ENCODE measurements around the gene DMRTC2.

DMRTC2 gene

DNA sequence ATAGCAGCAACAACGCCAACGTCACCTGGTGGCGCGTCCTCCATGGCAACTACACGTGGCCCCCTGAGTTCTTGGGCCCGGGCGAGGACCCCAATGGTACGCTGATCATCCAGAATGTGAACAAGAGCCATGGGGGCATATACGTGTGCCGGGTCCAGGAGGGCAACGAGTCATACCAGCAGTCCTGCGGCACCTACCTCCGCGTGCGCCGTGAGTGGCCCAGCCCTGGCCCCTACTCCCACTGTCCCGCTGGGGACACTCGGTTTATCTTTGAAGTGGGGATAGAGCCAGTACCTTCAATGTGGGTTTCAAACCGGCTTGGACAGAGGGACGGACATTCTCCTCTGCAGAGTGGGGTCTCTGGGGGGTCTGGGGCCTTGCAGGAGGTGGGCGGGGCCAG lies 34.2 kb downstream of the DMRTC2 start:
- DNase-seq: no peak
- Histone ChIP-seq H2BK5ac (ENCODE audit: low read length) (no peak overlapping the region), H3K79me1 (ENCODE audit: low read length) (no peaks in the 10 kb centered on the region), H3K4ac (ENCODE audit: low read depth, low read length) (no peak overlapping the region), H3K9ac (ENCODE audit: low read length) (no peak overlapping the region), H3K79me2 (ENCODE audit: control insufficient read depth, insufficient read depth, low read length) (no peaks in the 10 kb centered on the region), H3K23ac (ENCODE audit: low read length) (no peak overlapping the region), H2BK15ac (replicated peaks; ENCODE audit: low read depth) (no peak overlapping the region), H3K4me2 (ENCODE audit: low read length) (no peak overlapping the region), H3K4me3 (ENCODE audit: low read length) (no peak overlapping the region), H2BK120ac (ENCODE audit: low read depth, low read length) (no peak overlapping the region), H3K56ac (ENCODE audit: low read length) (no peak overlapping the region), H3K27ac (ENCODE audit: low read depth, low read length) (no peak overlapping the region), H4K5ac (ENCODE audit: low read length) (no peak overlapping the region), H2AK5ac (ENCODE audit: low read length) (no peak overlapping the region), H3K4me1 (ENCODE audit: control insufficient read depth, low read depth, low read length) (no peaks in the 10 kb centered on the region), H3K18ac (ENCODE audit: low read length) (no peak overlapping the region), H3K36me3 (ENCODE audit: control insufficient read depth, insufficient read depth, low read length) (no peaks in the 10 kb centered on the region), H3K27me3 (ENCODE audit: insufficient read depth, low read length, poor library complexity) (no peaks in the 10 kb centered on the region), H4K8ac (ENCODE audit: low read depth, low read length) (no peak overlapping the region)
- no CpG with 5 or more reads among the region's 21 CpGs for WGBS (ENCODE audit: extremely low coverage, insufficient coverage, low lambda C conversion rate)

DNA sequence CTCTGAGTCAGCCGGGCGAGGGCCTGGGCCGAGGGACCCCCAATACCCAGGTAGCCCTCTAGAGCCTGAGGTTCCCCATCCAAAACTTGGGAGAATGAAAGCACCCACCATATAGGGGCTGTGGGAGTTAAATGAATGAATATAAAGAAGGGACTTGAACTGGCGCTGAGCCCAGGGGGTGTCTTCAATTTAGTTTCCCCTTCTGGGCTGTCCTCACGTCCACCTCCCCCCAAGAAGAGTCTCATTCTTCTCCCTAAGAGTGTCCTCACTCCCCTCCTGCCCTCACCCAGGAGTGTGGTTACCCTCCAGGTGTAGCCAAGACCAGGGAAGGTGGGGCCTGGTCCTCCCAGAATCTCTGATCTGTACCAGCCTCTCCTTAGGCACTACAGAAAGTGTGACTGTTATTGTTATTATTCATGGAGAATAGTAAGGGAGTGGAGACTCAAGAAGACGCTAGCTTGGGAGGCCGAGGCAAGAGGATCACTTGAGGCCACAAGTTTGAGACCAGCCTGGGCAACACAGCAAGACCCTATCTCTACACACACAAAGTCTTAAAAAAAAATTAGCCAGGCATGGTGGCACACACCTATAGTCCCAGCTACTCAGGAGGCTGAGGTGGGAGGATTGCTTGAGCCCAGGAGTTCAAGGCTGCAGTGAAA lies 35.0 kb downstream of the DMRTC2 start:
- no peak for DNase-seq
- H3K23ac ChIP-seq (ENCODE audit: low read length): no peak overlapping the region
- H3K9ac ChIP-seq (ENCODE audit: low read length): no peak overlapping the region
- no peak overlapping the region for H3K18ac ChIP-seq (ENCODE audit: low read length)
- H4K8ac ChIP-seq (ENCODE audit: low read depth, low read length): no peak overlapping the region
- H3K79me2 ChIP-seq (ENCODE audit: control insufficient read depth, insufficient read depth, low read length): peaks cover 1% of the 10 kb centered on the region
- no peak overlapping the region for H2AK5ac ChIP-seq (ENCODE audit: low read length)
- H3K79me1 ChIP-seq (ENCODE audit: low read length): peaks cover 1% of the 10 kb centered on the region
- H3K4ac ChIP-seq (ENCODE audit: low read depth, low read length): no peak overlapping the region
- no peak overlapping the region for H3K4me2 ChIP-seq (ENCODE audit: low read length)
- WGBS (ENCODE audit: extremely low coverage, insufficient coverage, low lambda C conversion rate): no CpG with 5 or more reads among the region's 7 CpGs
- no peak overlapping the region for H3K27ac ChIP-seq (ENCODE audit: low read depth, low read length)
- no peak overlapping the region for H4K5ac ChIP-seq (ENCODE audit: low read length)
- no peaks in the 10 kb centered on the region for H3K36me3 ChIP-seq (ENCODE audit: control insufficient read depth, insufficient read depth, low read length)
- H2BK120ac ChIP-seq (ENCODE audit: low read depth, low read length): no peak overlapping the region
- H3K56ac ChIP-seq (ENCODE audit: low read length): no peak overlapping the region
- no peak overlapping the region for H3K4me3 ChIP-seq (ENCODE audit: low read length)
- H2BK5ac ChIP-seq (ENCODE audit: low read length): no peak overlapping the region
- no peaks in the 10 kb centered on the region for H3K4me1 ChIP-seq (ENCODE audit: control insufficient read depth, low read depth, low read length)
- no peaks in the 10 kb centered on the region for H3K27me3 ChIP-seq (ENCODE audit: insufficient read depth, low read length, poor library complexity)
- H2BK15ac ChIP-seq (replicated peaks; ENCODE audit: low read depth): no peak overlapping the region

DNA sequence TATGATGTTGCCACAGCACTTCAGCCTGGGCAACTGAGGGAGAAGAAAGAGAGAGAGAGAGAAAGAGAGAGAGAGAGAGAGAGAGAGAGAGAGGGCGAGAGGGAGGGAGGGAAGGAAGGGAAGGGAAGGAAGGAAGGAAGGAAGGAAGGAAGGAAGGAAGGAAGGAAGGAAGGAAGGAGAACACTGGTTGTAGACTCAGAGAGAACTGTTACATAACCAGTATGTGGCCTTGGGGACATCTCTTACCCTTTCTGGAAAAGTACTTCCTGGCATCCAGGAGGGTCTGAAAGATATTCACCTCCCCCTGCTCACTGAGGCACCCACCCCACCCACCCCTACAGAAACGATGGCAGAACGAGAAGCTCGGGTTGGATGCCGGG lies 35.5 kb downstream of the DMRTC2 start:
- no peak overlapping the region for H2BK120ac ChIP-seq (ENCODE audit: low read depth, low read length)
- no peak overlapping the region for H3K4ac ChIP-seq (ENCODE audit: low read depth, low read length)
- no peak overlapping the region for H3K18ac ChIP-seq (ENCODE audit: low read length)
- H2BK5ac ChIP-seq (ENCODE audit: low read length): no peak overlapping the region
- no peaks in the 10 kb centered on the region for H3K27me3 ChIP-seq (ENCODE audit: insufficient read depth, low read length, poor library complexity)
- no peak overlapping the region for H3K4me2 ChIP-seq (ENCODE audit: low read length)
- no CpG with 5 or more reads among the region's 5 CpGs for WGBS (ENCODE audit: extremely low coverage, insufficient coverage, low lambda C conversion rate)
- no peak overlapping the region for H4K5ac ChIP-seq (ENCODE audit: low read length)
- H3K4me3 ChIP-seq (ENCODE audit: low read length): no peak overlapping the region
- no peaks in the 10 kb centered on the region for H3K36me3 ChIP-seq (ENCODE audit: control insufficient read depth, insufficient read depth, low read length)
- H4K8ac ChIP-seq (ENCODE audit: low read depth, low read length): no peak overlapping the region
- H2AK5ac ChIP-seq (ENCODE audit: low read length): no peak overlapping the region
- H3K79me1 ChIP-seq (ENCODE audit: low read length): peaks cover 5% of the 10 kb centered on the region
- H3K56ac ChIP-seq (ENCODE audit: low read length): no peak overlapping the region
- no peak overlapping the region for H3K27ac ChIP-seq (ENCODE audit: low read depth, low read length)
- no peak for DNase-seq
- H3K4me1 ChIP-seq (ENCODE audit: control insufficient read depth, low read depth, low read length): no peaks in the 10 kb centered on the region
- peaks cover 4% of the 10 kb centered on the region for H3K79me2 ChIP-seq (ENCODE audit: control insufficient read depth, insufficient read depth, low read length)
- no peak overlapping the region for H3K9ac ChIP-seq (ENCODE audit: low read length)
- H3K23ac ChIP-seq (ENCODE audit: low read length): no peak overlapping the region
- no peak overlapping the region for H2BK15ac ChIP-seq (replicated peaks; ENCODE audit: low read depth)

DNA sequence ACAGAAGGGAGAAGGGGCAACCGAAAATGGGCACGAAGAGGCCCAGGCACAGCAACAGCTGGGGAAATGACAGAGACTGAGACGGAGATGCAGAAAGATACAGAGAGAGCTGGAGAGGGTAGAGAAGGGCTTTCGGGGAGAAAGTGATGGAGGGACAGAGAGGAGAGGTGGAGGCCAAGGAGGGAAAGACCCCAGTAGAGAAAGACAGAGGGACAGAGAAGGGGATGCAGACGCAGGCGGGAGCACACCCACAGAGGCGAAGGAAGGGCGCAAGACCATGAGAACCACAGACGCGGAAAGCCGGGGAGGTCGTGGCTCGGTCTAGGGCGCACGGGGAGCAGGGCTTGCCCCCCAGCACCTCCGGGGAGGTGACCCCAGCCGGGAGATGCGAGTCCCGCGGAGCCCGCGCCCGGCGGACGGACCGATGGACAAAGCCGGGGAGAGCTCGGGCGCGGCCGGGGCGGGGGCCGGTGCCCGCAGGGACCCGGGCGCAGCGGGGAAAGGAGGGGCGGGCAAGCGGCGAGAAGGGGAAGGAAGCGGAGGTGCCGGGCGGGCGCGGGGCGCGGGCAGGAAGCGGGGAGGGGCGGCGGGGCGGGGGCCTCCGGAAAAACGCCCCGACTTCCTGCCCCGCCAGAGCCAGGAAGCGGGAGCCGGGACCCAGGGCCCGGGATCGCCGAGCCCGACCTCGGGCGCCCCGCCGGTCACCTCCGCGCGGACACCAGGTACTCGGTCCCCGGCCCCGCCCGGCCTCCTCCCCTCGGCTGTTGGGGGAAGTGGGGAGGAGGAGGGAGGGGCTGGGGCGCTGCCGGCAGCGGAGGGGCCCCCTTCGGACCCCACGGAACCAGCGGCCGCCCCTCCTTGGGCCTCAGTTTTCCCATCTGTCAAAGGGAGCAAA lies 38.0 kb downstream of the DMRTC2 start, which contains the start of gene ARHGEF1:
ARHGEF1 (plus strand) TSS at position 617 of the 895 bp plus-strand sequence. CDS start 4,899 bp downstream, outside the sequence.
- peaks cover 7% of the 10 kb centered on the region for H3K79me1 ChIP-seq (ENCODE audit: low read length)
- H3K56ac ChIP-seq (ENCODE audit: low read length): peak within 1 kb of the TSS; percentile 90
- WGBS (ENCODE audit: extremely low coverage, insufficient coverage, low lambda C conversion rate): no CpG with 5 or more reads among the region's 80 CpGs
- H3K4me3 ChIP-seq (ENCODE audit: low read length): peak within 1 kb of the TSS; percentile 93
- H3K4me2 ChIP-seq (ENCODE audit: low read length): peak within 1 kb of the TSS; percentile 95
- no peaks in the 10 kb centered on the region for H3K36me3 ChIP-seq (ENCODE audit: control insufficient read depth, insufficient read depth, low read length)
- no peak within 1 kb of the TSS for H2BK15ac ChIP-seq (replicated peaks; ENCODE audit: low read depth)
- peaks cover 10% of the 10 kb centered on the region for H3K4me1 ChIP-seq (ENCODE audit: control insufficient read depth, low read depth, low read length)
- H2AK5ac ChIP-seq (ENCODE audit: low read length): peak within 1 kb of the TSS; percentile 71
- H3K18ac ChIP-seq (ENCODE audit: low read length): peak within 1 kb of the TSS; percentile 88
- H3K9ac ChIP-seq (ENCODE audit: low read length): peak within 1 kb of the TSS; percentile 83
- peak within 1 kb of the TSS; percentile 76 for H3K4ac ChIP-seq (ENCODE audit: low read depth, low read length)
- no peak for DNase-seq
- no peak within 1 kb of the TSS for H4K5ac ChIP-seq (ENCODE audit: low read length)
- no peak within 1 kb of the TSS for H2BK120ac ChIP-seq (ENCODE audit: low read depth, low read length)
- no peak within 1 kb of the TSS for H2BK5ac ChIP-seq (ENCODE audit: low read length)
- H4K8ac ChIP-seq (ENCODE audit: low read depth, low read length): peak within 1 kb of the TSS; percentile 68
- H3K27ac ChIP-seq (ENCODE audit: low read depth, low read length): no peak within 1 kb of the TSS
- H3K23ac ChIP-seq (ENCODE audit: low read length): no peak within 1 kb of the TSS
- H3K79me2 ChIP-seq (ENCODE audit: control insufficient read depth, insufficient read depth, low read length): peaks cover 4% of the 10 kb centered on the region
- H3K27me3 ChIP-seq (ENCODE audit: insufficient read depth, low read length, poor library complexity): no peaks in the 10 kb centered on the region

DNA sequence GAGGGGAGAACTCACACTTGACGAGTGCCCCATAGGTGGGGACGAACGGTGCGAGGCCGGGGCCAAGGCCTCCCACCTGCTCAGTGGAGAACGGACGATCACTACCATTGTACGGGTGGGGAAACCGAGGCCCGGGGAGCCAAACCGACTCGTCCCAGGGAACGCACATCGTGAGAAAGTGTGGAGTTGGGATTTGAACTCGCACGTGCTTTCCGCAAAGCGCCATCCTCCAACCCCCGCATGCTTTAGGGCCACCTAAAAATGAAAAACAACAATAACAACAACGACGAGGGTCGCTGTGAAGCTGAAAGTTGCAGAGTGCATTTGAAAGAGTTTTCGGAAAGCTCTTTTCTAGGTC lies 38.6 kb downstream of the DMRTC2 start:
- H3K4ac ChIP-seq (ENCODE audit: low read depth, low read length): peak overlapping the region; percentile 46
- H2BK120ac ChIP-seq (ENCODE audit: low read depth, low read length): no peak overlapping the region
- no peaks in the 10 kb centered on the region for H3K36me3 ChIP-seq (ENCODE audit: control insufficient read depth, insufficient read depth, low read length)
- H4K5ac ChIP-seq (ENCODE audit: low read length): no peak overlapping the region
- no peak overlapping the region for H3K27ac ChIP-seq (ENCODE audit: low read depth, low read length)
- peak overlapping the region; percentile 68 for H4K8ac ChIP-seq (ENCODE audit: low read depth, low read length)
- no peak overlapping the region for H2BK15ac ChIP-seq (replicated peaks; ENCODE audit: low read depth)
- DNase-seq: peak; percentile 33
- H3K4me2 ChIP-seq (ENCODE audit: low read length): peak overlapping the region; percentile 95
- peaks cover 13% of the 10 kb centered on the region for H3K4me1 ChIP-seq (ENCODE audit: control insufficient read depth, low read depth, low read length)
- peak overlapping the region; percentile 90 for H3K56ac ChIP-seq (ENCODE audit: low read length)
- H3K23ac ChIP-seq (ENCODE audit: low read length): no peak overlapping the region
- H3K79me1 ChIP-seq (ENCODE audit: low read length): peaks cover 7% of the 10 kb centered on the region
- no peaks in the 10 kb centered on the region for H3K27me3 ChIP-seq (ENCODE audit: insufficient read depth, low read length, poor library complexity)
- H3K4me3 ChIP-seq (ENCODE audit: low read length): peak overlapping the region; percentile 93
- H3K18ac ChIP-seq (ENCODE audit: low read length): peak overlapping the region; percentile 88
- peak overlapping the region; percentile 83 for H3K9ac ChIP-seq (ENCODE audit: low read length)
- no CpG with 5 or more reads among the region's 23 CpGs for WGBS (ENCODE audit: extremely low coverage, insufficient coverage, low lambda C conversion rate)
- peaks cover 4% of the 10 kb centered on the region for H3K79me2 ChIP-seq (ENCODE audit: control insufficient read depth, insufficient read depth, low read length)
- H2BK5ac ChIP-seq (ENCODE audit: low read length): no peak overlapping the region
- peak overlapping the region; percentile 71 for H2AK5ac ChIP-seq (ENCODE audit: low read length)

Measured in mesendoderm (in vitro differentiated cells).